NCI-H187 (cell line): Measurements from ENCODE around the gene TRDMT1.

Experiments used
- DNase-seq, 2 experiments: peaks; one replicate each; lab custom pipeline; 2025; lab: John Stamatoyannopoulos, UW

TRDMT1 gene

GRCh38 chr10:17231788-17232187 is 30.3 kb upstream of the TRDMT1 start:
- no peak for DNase-seq

DNA sequence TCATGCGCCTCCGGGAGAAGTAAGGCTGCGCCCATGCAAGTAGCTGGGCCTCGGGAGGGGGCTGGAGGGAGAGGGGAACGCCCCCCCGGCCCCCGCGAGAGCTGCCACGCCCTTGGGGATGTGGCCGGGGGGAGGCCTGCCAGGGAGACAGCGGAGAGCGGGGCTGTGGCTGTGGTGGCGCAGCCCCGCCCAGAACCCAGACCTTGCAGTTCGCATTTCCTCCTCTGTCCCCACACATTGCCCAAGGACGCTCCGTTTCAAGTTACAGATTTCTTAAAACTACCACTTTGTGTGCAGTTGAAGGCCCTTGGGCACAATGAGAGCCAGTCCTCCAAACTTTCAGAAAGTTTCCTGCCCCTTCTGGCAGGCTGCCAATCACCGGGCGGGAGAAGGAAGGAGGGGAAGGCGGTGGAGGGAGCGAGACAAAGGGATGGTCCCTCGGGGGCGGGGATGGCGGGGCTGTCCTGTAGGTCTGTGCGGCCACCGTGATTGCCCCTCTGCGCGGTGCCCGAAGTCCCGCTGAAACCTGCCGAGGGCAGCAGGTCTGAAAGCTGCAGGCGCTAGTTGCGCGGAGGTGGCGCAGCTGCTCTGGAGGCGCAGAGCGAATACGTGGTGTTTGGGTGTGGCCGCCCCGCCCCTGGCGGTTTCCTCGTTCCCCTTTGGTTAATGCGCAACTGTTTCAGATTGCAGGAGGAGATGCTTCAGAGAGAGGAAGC is 28.7 kb upstream of the TRDMT1 start:
- DNase-seq = no peak

- no peak for DNase-seq
These were observed 28.2 kb upstream of the TRDMT1 start for GRCh38 chr10:17229717-17229966.

DNA sequence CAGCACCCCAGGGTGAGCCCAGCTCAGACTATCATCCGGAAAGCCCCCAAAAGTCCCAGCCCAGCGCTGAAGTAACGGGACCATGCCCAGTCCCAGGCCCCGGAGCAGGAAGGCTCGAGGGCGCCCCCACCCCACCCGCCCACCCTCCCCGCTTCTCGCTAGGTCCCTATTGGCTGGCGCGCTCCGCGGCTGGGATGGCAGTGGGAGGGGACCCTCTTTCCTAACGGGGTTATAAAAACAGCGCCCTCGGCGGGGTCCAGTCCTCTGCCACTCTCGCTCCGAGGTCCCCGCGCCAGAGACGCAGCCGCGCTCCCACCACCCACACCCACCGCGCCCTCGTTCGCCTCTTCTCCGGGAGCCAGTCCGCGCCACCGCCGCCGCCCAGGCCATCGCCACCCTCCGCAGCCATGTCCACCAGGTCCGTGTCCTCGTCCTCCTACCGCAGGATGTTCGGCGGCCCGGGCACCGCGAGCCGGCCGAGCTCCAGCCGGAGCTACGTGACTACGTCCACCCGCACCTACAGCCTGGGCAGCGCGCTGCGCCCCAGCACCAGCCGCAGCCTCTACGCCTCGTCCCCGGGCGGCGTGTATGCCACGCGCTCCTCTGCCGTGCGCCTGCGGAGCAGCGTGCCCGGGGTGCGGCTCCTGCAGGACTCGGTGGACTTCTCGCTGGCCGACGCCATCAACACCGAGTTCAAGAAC is 27.7 kb upstream of the TRDMT1 start:
- DNase-seq = no peak

GRCh38 chr10:17228091-17229015 is 26.9 kb upstream of the TRDMT1 start, which contains the start of gene VIM:
TSS of gene VIM (plus strand) at chr10:17228241. CDS start at chr10:17229423, 1,182 bp downstream.
- no peak for DNase-seq

DNA sequence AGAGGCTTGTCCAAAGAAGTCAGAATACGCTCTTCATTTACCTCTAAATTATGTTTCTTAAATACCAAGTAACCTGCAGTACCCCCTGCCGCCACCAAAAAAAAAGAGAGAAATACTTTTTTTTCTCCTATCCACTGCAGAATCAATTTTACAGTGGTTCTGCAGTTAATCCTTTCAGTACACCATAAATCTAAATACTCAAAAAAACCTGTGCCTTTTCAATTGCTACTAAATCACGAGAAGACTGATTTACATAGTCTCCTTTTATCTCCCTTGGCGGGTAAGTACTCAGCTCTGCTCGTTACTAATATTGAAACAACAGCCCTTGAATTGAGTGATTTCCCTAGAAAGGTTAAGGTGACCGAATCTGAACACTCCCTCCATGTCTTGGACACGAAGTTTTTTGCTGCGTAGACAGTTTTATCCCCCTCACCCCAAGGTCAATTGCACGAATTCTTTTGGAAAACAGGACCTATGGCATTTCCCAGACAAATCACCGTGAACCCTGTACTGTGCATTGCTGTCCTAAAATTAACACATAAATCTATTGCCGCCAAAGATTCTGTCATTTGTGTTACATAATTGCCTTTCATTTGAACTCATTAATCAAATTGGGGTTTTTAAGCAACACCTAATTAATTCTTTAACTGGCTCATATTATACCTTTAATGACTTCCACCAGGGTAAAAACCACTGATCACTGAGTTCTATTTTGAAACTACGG is 26.1 kb upstream of the TRDMT1 start:
- no peak for DNase-seq

GRCh38 chr10:17226891-17227303 is 25.4 kb upstream of the TRDMT1 start:
- no peak for DNase-seq

DNA sequence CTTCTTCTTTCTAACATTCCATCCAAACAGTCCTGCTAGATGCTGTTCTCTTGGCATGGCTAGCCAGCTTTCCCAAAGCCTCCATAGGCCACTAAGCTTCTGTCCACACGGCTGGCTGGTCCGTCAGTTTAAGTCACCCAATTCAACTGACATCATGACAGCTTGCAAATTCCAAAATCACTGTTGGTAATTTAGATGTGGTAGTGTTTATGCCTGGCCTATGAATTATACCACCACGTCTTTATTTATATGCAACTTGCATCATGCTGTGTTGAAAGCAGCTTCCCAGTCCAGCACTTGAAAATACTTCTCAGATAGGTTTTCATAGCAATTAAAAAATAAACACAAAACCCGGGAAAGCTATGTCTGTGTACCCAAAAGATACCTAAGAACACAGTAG is 24.3 kb upstream of the TRDMT1 start:
- DNase-seq = no peak

- no peak for DNase-seq
These were observed 20.9 kb upstream of the TRDMT1 start for GRCh38 chr10:17222329-17222728.

GRCh38 chr10:17220652-17221100 is 19.2 kb upstream of the TRDMT1 start:
- DNase-seq = no peak

- DNase-seq = no peak
These were observed 17.6 kb upstream of the TRDMT1 start for GRCh38 chr10:17219024-17219423.

GRCh38 chr10:17217631-17218232 is 16.3 kb upstream of the TRDMT1 start:
- DNase-seq = no peak

- DNase-seq = no peak
These were observed 15.5 kb upstream of the TRDMT1 start for GRCh38 chr10:17216901-17217395.

DNA sequence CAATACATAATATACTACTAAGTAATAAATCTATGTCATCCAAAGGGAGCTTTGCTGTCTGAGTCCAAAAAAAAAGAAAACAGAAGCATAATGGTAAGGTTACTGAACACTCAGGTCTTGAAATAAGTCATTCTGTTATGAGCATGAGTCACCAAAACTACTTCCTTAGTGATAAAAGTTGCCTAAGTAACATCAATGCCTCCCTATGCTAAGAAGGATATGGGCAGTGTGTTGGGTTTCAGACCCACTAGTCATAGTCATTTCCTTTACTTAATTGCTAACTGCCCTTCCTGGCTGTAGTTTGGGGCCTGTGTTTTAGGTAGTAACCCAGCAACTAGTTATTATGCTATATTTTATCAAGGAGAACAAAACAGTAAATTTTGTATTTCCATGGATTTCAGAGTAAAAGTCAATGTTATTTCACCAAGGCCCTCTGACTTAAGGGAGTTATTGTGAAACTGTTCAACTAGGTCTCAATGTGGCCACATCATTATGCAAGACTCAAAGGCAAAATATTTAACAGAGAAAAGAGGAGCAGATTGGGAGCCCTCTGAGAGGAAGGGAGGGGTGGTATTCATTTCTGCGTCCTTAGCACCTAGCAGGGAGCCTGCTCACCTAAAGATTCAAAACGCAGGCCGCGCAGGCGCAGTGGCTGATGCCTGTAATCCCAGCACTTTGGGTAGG is 14.9 kb upstream of the TRDMT1 start:
- no peak for DNase-seq

- DNase-seq = no peak
These were observed 14.3 kb upstream of the TRDMT1 start for GRCh38 chr10:17215782-17216122.

- DNase-seq = no peak
These were observed 13.7 kb upstream of the TRDMT1 start for GRCh38 chr10:17214971-17215781.

GRCh38 chr10:17214526-17214925 is 13.1 kb upstream of the TRDMT1 start:
- DNase-seq = no peak

GRCh38 chr10:17213646-17214349 is 12.3 kb upstream of the TRDMT1 start:
- no peak for DNase-seq

GRCh38 chr10:17212802-17213221 is 11.3 kb upstream of the TRDMT1 start:
- DNase-seq = no peak
